HG02981 (cell line): ENCODE results near the gene FOXO3B.
"Not testable (repeated sequence)": the region's sequence is repeated elsewhere in the genome, so short reads cannot be mapped to it uniquely, and the experiment has no call there.

ENCODE experiments used
- ATAC-seq: cut with Tn5 transposase; IDR thresholded peaks from one replicate; pipeline ENCODE4 v1.9.1; 2021; ENCODE audit warnings: mild to moderate bottlenecking, moderate library complexity; ENCODE audit not compliant: unreplicated experiment

FOXO3B gene

GRCh38 chr17:18661924-18662624, 20.0 kb downstream of the FOXO3B start:
- not testable (repeated sequence) for ATAC-seq

- not testable (repeated sequence) for ATAC-seq
Measured at GRCh38 chr17:18650094-18650493, 32.0 kb downstream of the FOXO3B start.

- ATAC-seq = not testable (repeated sequence)
Measured at GRCh38 chr17:18644291-18644690, 37.8 kb downstream of the FOXO3B start, which contains the start of gene TBC1D28. Gene TBC1D28, minus strand, starts transcription at chr17:18644391. Its CDS starts 3,039 bp downstream, at chr17:18641352.

- not testable (repeated sequence) for ATAC-seq
Measured at GRCh38 chr17:18643124-18643523, 39.0 kb downstream of the FOXO3B start.

- ATAC-seq = not testable (repeated sequence)
Measured at GRCh38 chr17:18638357-18638756, 43.8 kb downstream of the FOXO3B start.

GRCh38 chr17:18636237-18636636, 45.9 kb downstream of the FOXO3B start:
- ATAC-seq = not testable (repeated sequence)

GRCh38 chr17:18635773-18636172, 46.3 kb downstream of the FOXO3B start:
- ATAC-seq = not testable (repeated sequence)

GRCh38 chr17:18634550-18635263, 47.4 kb downstream of the FOXO3B start:
- ATAC-seq = not testable (repeated sequence)
